C4-2B (cell line): ENCODE data around the gene SMO.

Experiments used
- CTCF ChIP-seq: fragments of 450-650 bp; conservative IDR thresholded peaks from 2 replicates; pipeline ENCODE4 v1.5.1; 2017; ENCODE audit warnings: mild to moderate bottlenecking
- ZFX ChIP-seq: fragments of 450-650 bp; IDR thresholded peaks from 2 replicates; pipeline ENCODE4 v1.6.1; 2017

- TF ChIP-seq CTCF, result peak; percentile 93
- no peak for TF ChIP-seq ZFX
These were observed 30.2 kb downstream of the SMO start for GRCh38 chr7:129218514-129219062.
